Cortex of kidney (tissue), 1 donor: ENCODE measurements around the gene RCCD1.

ENCODE experiments used
- DNase-seq: peaks from one replicate; lab custom pipeline; 2025; lab: John Stamatoyannopoulos, UW

Gene RCCD1

GRCh38 chr15:90942354-90943120, 12.1 kb upstream of the RCCD1 start:
- DNase-seq: no peak

- no peak for DNase-seq
These were observed 9.6 kb upstream of the RCCD1 start for GRCh38 chr15:90945091-90945490.

DNA sequence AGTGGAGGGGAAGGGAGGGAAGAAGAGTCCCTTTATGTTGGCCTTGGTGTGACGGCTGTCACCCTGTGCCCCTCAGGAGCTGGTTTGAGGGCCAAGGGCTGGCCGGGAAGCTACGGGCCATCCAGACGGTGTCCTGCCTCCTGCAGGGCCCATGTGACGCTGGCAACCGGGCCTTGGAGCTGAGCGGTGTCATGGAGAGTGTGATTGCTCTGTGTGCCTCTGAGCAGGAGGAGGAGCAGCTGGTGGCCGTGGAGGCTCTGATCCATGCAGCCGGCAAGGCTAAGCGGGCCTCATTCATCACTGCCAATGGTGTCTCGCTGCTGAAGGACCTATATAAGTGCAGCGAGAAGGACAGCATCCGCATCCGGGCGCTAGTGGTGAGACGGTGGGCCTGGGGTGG, 8.1 kb upstream of the RCCD1 start:
- DNase-seq: no peak

GRCh38 chr15:90946941-90947576, 7.6 kb upstream of the RCCD1 start:
- no peak for DNase-seq

DNA sequence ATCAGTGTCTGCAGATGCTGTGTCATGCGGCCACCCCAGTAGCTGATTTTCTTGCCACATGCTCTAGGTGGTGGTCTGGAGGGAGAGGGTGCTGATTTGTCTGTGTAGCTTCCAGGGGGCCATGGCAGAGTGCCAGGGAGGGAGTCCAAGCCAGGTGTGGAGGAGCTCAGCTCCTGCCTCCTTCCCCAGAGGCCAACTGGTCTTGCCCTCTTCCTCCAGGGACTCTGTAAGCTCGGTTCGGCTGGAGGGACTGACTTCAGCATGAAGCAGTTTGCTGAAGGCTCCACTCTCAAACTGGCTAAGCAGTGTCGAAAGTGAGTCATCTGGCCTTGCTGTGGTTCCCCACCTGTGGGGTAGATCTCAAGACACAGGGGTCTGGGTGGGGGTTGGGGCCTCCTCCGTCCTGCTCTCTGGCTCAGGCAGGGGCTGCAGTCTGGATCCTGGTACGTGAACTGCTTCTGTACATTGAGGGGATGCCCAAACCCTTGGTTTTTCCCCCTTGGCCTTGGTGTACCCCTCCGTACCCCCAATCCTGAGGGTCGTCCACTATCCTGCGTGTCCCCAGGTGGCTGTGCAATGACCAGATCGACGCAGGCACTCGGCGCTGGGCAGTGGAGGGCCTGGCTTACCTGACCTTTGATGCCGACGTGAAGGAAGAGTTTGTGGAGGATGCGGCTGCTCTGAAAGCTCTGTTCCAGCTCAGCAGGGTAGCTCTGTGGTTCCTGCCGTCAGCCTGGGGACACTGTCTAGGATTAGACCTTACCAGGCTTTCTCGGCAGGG, 6.9 kb upstream of the RCCD1 start:
- no peak for DNase-seq

DNA sequence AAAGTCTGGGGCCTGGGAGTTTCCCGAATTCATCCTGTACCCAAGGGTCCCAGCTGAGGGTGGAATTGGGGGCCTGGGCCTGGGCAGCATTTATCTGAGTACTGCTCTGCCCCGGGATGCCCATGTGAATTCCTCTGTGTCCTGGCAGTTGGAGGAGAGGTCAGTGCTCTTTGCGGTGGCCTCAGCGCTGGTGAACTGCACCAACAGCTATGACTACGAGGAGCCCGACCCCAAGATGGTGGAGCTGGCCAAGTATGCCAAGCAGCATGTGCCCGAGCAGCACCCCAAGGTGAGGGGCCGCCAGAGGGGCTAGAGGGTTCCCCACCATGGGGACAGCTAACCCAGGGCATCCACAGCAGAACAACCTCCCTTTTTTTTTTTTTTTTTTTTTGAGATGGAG, 6.2 kb upstream of the RCCD1 start:
- DNase-seq: no peak

GRCh38 chr15:90949979-90950675, 4.6 kb upstream of the RCCD1 start:
- DNase-seq: no peak

- DNase-seq: no peak
These were observed 4.0 kb upstream of the RCCD1 start for GRCh38 chr15:90950676-90951075.

DNA sequence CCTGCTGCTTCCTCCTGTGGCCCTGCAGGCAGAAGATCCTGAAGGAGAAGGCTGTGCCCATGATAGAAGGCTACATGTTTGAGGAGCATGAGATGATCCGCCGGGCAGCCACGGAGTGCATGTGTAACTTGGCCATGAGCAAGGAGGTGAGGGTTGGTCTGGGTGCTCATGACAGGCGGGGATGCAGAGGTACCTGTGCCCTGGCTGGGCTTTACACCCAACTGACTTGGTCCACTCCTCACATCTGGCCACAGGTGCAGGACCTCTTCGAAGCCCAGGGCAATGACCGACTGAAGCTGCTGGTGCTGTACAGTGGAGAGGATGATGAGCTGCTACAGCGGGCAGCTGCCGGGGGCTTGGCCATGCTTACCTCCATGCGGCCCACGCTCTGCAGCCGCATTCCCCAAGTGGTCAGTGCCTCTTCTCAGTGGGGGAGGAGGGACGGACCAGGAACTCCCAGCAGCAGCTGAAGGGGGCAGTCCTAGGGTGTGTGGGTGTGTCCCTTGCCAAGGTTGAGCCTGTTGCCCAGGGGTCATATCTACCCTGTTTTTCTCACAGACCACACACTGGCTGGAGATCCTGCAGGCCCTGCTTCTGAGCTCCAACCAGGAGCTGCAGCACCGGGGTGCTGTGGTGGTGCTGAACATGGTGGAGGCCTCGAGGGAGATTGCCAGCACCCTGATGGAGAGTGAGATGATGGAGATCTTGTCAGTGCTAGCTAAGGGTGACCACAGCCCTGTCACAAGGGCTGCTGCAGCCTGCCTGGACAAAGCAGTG, 1.6 kb upstream of the RCCD1 start:
- no peak for DNase-seq

GRCh38 chr15:90953947-90954711, 555 bp upstream of the RCCD1 start:
- no peak for DNase-seq

DNA sequence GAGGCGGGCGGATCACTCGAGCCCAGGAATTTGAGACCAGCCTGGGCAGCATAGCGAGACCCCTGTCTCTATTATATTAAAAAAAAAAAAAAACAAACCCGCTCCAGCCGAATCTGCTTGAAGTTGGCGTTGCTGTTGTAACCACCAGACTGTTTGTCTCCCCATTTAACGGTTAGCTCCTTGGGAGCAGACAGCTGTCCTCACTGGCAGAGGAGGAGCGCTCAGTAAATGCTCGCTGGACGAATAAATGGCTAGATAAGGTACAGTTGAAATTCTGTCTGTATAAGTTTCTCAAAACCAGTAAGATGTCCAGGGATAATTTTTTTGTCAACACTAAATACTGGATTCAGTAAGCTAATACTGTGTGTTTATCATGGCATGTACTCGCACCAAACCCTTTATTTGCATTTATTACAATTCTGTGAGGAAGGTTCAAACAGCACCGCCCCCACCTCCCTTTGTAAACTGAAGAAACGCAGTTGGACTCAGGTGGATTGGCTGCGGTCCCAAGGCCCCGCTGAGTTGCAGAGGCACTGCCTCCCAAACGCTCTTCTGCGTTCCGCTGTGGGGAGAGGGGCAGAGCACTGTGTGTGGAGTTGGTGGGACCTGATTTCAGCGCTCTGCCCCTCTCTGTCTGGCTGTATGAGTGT, 1.1 kb downstream of the RCCD1 start:
- DNase-seq: no peak

GRCh38 chr15:90956274-90957030, 1.8 kb downstream of the RCCD1 start:
- no peak for DNase-seq

DNA sequence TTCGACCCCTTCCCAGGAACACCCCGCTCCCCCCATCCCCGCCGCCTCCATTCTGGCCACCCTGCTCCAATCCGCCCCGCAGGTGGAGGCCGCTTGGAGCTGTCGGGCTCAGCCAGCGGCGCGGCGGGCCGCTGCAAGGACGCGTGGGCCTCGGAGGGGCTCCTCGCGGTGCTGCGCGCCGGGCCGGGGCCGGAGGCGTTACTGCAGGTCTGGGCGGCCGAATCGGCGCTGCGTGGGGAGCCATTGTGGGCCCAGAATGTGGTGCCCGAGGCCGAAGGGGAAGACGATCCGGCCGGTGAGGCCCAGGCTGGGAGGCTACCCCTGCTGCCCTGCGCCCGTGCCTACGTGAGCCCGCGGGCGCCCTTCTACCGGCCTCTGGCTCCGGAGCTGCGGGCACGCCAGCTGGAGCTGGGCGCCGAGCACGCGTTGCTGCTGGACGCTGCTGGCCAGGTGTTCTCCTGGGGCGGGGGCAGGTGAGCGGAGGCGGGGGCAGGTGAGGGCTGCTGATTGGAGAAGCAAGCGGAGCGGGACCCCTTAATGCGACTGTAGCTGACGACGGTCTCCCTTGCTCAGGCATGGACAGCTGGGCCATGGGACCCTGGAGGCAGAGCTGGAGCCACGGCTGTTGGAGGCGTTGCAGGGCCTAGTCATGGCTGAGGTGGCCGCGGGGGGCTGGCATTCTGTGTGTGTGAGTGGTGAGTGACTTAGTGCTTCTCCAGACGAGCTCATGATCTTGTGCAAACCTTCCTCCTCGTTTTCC, 2.5 kb downstream of the RCCD1 start:
- no peak for DNase-seq

DNA sequence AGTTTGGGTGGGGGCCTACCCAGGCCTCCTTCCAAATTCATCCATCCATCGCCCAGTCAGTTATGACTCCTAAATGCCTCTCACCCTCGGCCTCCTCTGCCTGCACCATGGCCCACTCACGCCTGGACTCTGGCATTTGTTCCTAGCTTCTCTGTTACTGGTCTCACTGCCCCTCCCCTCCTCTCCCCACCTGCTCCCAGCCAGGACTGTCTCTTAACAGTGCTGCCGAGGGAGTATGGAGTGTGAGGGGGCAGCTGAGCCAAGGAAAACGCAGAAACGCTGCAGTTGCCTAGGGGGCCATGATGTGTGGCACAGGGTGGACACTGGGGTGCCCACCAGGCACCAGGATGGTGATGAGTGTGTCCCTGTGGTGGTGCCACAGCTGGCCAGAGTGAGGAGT, 3.1 kb downstream of the RCCD1 start:
- no peak for DNase-seq

GRCh38 chr15:90959028-90959595, 4.4 kb downstream of the RCCD1 start:
- DNase-seq: no peak

DNA sequence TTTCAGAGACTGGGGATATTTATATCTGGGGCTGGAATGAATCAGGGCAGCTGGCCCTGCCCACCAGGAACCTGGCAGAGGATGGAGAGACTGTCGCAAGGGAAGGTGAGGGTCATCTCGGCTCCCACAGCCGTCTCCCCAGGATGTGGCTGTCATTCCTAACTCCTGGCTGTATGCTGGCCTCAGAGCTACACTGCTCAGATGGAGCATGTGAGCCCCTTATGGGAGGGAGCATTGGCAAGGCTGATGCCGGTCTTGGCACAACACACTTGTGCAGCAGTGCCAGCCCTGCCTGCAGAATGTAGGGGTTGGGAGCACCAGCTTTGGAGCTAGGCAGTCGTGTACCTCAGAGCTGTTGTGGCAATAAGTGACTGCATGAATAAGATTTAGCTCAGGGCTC, 5.2 kb downstream of the RCCD1 start:
- DNase-seq: no peak

DNA sequence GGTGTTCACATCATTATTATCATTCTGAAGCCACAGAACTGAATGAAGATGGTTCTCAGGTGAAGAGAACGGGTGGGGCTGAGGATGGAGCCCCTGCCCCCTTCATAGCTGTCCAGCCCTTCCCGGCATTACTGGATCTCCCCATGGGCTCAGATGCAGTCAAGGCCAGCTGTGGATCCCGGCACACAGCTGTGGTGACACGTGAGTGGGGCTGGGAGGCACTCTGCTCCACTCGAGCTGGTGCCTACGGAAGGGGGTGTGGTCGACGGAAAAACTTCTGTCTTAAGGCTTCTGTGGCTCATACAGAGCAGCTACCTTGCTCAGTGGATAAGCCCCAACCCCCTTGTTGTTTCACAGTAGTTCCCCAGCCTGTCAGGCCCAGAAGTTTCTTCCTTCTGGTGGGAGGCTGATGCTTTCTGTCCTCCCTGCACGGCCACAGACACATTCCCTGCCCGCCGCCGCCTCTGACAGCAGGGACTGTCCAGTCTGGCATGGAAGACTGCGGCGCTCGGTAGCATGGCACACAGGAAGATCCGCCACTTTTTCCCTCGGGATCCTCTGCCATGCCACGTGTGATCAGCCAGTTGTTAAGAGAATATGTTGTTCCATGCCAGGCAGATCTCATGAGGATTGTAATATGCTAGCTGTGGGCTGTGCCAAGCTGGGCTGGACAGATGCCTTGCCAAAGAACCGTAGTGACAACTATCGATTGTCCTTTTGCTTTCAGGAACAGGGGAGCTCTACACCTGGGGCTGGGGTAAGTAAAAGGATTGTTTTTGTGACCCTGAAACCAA, 5.8 kb downstream of the RCCD1 start:
- no peak for DNase-seq

DNA sequence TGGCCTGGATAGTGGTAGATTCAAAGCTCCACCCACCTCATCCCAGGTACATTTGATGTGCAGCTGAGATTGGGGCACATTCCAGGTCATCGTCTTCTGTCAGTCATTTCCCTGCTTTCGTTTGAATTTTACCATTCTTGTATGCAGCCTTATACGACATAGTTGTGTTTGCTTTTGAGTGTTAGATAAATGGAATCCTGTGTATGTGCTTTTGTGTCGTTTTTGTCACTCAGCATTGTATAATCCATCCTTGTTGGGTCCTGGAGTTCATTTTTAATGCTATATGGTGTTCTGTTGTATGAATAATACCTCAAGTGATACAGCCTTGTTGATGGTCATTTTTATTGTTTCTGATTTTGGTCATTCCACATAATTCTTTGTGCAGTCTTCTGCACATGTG, 7.3 kb downstream of the RCCD1 start:
- DNase-seq: no peak
